ENCODE results near the gene OPHN1. TPM values are rescaled to one million over a fixed set of nuclear protein-coding genes. Genes with fewer than 3 reads are reported as not detected.
"Not testable (repeated sequence)": the region's sequence is repeated elsewhere in the genome, so short reads cannot be mapped to it uniquely, and the experiment has no call there.

OPHN1 gene
- total RNA-seq, 1 experiment from 2014 or later: 2.6 TPM

GRCh38 chrX:68284281-68284904 is 148.9 kb downstream of the OPHN1 start:
- Histone ChIP-seq H3K27me3 (ENCODE audit: control insufficient read depth, insufficient read depth, low read length) (no peaks in the 10 kb centered on the region), H3K36me3 (replicated peaks; ENCODE audit: control insufficient read depth, insufficient read depth, low read length) (no peaks in the 10 kb centered on the region), H3K4me3 (ENCODE audit: insufficient read depth, low read depth, low read length) (no peak overlapping the region)
- DNase-seq: no peak

GRCh38 chrX:68273887-68274286 is 159.4 kb downstream of the OPHN1 start:
- H3K36me3 ChIP-seq (replicated peaks; ENCODE audit: control insufficient read depth, insufficient read depth, low read length): no peaks in the 10 kb centered on the region
- no peaks in the 10 kb centered on the region for H3K27me3 ChIP-seq (ENCODE audit: control insufficient read depth, insufficient read depth, low read length)
- DNase-seq: no peak
- no peak overlapping the region for H3K4me3 ChIP-seq (ENCODE audit: insufficient read depth, low read depth, low read length)

GRCh38 chrX:68264793-68265192 is 168.5 kb downstream of the OPHN1 start:
- not testable (repeated sequence) for H3K36me3 ChIP-seq (replicated peaks; ENCODE audit: control insufficient read depth, insufficient read depth, low read length); H3K27me3 ChIP-seq (ENCODE audit: control insufficient read depth, insufficient read depth, low read length); DNase-seq; H3K4me3 ChIP-seq (ENCODE audit: insufficient read depth, low read depth, low read length)

DNA sequence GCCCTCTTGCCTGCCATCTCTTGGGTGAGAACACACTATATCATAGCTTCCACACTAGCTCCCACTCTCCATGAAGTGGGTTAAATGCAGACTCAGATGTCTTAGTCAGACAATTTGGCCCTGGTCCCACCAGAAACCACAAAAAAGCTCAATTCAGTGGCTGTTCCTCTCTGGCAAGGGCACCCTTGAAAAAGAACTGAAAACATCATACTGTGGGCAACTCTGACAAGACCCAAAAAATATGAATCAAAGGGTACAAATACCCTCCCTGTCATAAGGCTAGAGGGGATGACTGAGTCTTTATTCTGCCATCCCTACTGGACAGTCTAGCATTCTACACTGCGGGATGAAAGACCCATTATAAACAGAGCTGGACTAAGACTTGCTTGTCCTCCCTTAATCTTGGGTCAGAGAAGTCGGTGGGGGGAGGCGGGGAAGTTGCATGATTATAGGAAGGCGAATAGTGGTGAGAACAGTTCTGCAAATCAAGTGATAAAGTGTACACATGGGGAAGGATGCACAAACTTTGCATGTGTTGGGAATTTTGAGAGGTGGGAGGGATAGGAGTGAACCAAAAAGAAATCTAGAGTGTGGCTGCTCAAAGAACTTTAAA is 172.1 kb downstream of the OPHN1 start:
- no peaks in the 10 kb centered on the region for H3K27me3 ChIP-seq (ENCODE audit: control insufficient read depth, insufficient read depth, low read length)
- DNase-seq: no peak
- no peak overlapping the region for H3K4me3 ChIP-seq (ENCODE audit: insufficient read depth, low read depth, low read length)
- no peaks in the 10 kb centered on the region for H3K36me3 ChIP-seq (replicated peaks; ENCODE audit: control insufficient read depth, insufficient read depth, low read length)

GRCh38 chrX:68256990-68257389 is 176.3 kb downstream of the OPHN1 start:
- no peak for DNase-seq
- Histone ChIP-seq H3K27me3 (ENCODE audit: control insufficient read depth, insufficient read depth, low read length) (no peaks in the 10 kb centered on the region), H3K4me3 (ENCODE audit: insufficient read depth, low read depth, low read length) (no peak overlapping the region), H3K36me3 (replicated peaks; ENCODE audit: control insufficient read depth, insufficient read depth, low read length) (no peaks in the 10 kb centered on the region)

DNA sequence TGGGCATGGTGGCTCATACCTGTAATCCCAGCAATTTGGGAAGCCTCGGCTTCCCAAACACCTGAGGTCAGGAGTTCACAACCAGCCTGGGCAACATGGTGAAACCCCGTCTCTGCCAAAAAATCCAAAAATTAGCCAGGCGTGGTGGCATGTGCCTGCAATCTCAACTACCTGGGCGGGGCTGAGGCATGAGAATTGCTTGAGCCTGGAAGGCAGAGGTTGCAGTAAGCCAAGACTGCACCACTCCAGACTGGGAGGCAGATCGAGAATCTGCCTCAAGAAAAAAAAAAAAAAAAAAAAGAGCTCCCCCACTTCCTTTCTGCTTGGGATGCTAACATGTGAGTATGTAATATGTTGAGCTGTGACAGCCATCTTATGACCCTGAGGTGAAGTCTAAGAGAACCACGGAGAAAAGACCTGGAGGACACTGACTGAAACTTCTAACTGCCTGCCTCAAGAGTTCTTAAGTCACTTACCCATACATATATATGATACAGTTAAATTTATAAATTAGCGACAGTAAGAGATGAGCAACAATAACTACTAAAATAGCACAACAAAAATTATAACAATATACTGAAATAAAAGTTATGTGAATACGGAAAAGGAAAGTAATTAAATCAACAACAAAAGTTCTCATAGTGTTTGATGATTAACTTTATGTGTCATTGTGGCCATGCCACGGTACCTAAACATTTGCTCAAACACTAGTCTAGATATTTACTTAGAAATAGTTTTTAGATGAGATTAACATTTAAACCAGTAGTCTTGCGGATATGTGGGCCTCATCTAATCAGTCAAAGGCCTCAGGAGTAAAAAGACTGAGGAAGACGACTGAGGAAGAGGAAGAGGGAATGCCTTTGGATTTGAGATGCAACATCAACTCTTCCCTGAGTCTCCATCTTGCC is 178.3 kb downstream of the OPHN1 start:
- no peak overlapping the region for H3K4me3 ChIP-seq (ENCODE audit: insufficient read depth, low read depth, low read length)
- H3K27me3 ChIP-seq (ENCODE audit: control insufficient read depth, insufficient read depth, low read length): no peaks in the 10 kb centered on the region
- DNase-seq: no peak
- H3K36me3 ChIP-seq (replicated peaks; ENCODE audit: control insufficient read depth, insufficient read depth, low read length): no peaks in the 10 kb centered on the region

GRCh38 chrX:68252664-68253063 is 180.6 kb downstream of the OPHN1 start:
- Histone ChIP-seq H3K4me3 (ENCODE audit: insufficient read depth, low read depth, low read length) (no peak overlapping the region), H3K27me3 (ENCODE audit: control insufficient read depth, insufficient read depth, low read length) (no peaks in the 10 kb centered on the region), H3K36me3 (replicated peaks; ENCODE audit: control insufficient read depth, insufficient read depth, low read length) (no peaks in the 10 kb centered on the region)
- no peak for DNase-seq

DNA sequence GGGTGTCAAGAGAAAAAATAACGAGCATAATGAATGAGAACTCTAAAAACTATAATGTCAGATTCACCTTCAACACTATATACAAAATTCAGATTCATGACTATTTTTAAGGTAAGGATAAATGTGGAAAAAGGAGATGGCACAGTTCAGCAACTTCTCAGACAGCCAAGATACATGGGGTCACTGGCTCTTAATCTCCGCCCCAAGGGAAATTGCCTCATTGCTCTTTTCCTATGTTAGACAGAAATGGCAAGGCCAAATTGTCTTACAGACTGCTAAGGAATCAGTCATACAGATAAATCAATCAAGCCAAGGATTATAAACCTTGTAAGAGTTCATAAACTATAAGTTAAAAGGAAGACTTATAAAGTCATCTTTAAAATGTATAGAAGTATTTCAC is 183.4 kb downstream of the OPHN1 start:
- no peaks in the 10 kb centered on the region for H3K27me3 ChIP-seq (ENCODE audit: control insufficient read depth, insufficient read depth, low read length)
- no peaks in the 10 kb centered on the region for H3K36me3 ChIP-seq (replicated peaks; ENCODE audit: control insufficient read depth, insufficient read depth, low read length)
- H3K4me3 ChIP-seq (ENCODE audit: insufficient read depth, low read depth, low read length): no peak overlapping the region
- DNase-seq: no peak

- H3K4me3 ChIP-seq (ENCODE audit: insufficient read depth, low read depth, low read length): no peak overlapping the region
Measured at GRCh38 chrX:68249401-68249831, 183.9 kb downstream of the OPHN1 start.

GRCh38 chrX:68238568-68238967 is 194.7 kb downstream of the OPHN1 start:
- H3K4me3 ChIP-seq (ENCODE audit: insufficient read depth, low read depth, low read length): no peak overlapping the region
- H3K27me3 ChIP-seq (ENCODE audit: control insufficient read depth, insufficient read depth, low read length): no peaks in the 10 kb centered on the region
- no peaks in the 10 kb centered on the region for H3K36me3 ChIP-seq (replicated peaks; ENCODE audit: control insufficient read depth, insufficient read depth, low read length)
- peak; percentile 22 for DNase-seq

More at GRCh38 chrX:68249401-68249831, 183.9 kb downstream of the OPHN1 start:
- Histone ChIP-seq H3K27me3 (ENCODE audit: control insufficient read depth, insufficient read depth, low read length) (no peaks in the 10 kb centered on the region), H3K36me3 (replicated peaks; ENCODE audit: control insufficient read depth, insufficient read depth, low read length) (no peaks in the 10 kb centered on the region)
- no peak for DNase-seq

- H3K4me3 ChIP-seq (ENCODE audit: insufficient read depth, low read depth, low read length): no peak overlapping the region
- H3K27me3 ChIP-seq (ENCODE audit: control insufficient read depth, insufficient read depth, low read length): no peaks in the 10 kb centered on the region
- peak; percentile 10 for DNase-seq
- H3K36me3 ChIP-seq (replicated peaks; ENCODE audit: control insufficient read depth, insufficient read depth, low read length): no peaks in the 10 kb centered on the region
Measured at GRCh38 chrX:68234171-68234910, 199.0 kb downstream of the OPHN1 start.

DNA sequence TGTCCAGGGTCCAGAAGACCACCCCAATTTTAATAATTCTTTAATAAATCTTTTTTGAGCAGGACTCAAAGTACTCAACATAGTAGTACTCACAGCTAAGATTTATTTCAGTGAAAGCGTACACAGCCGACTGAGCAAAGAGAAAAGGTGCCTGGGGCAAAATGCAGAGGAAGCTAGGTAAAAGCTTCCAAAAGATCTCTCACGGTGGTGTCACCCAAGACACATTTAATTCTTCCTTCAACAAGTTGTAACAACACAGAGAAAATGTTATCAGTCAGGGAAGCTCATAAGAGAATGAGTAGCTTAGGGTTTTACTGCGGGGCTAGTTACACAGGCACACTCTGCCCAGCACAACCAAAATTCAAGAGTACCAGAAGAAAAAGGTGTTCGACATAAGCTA is 201.1 kb downstream of the OPHN1 start:
- no peak for DNase-seq
- Histone ChIP-seq H3K36me3 (replicated peaks; ENCODE audit: control insufficient read depth, insufficient read depth, low read length) (no peaks in the 10 kb centered on the region), H3K27me3 (ENCODE audit: control insufficient read depth, insufficient read depth, low read length) (no peaks in the 10 kb centered on the region), H3K4me3 (ENCODE audit: insufficient read depth, low read depth, low read length) (no peak overlapping the region)

GRCh38 chrX:68209008-68209407 is 224.3 kb downstream of the OPHN1 start:
- H3K36me3 ChIP-seq (replicated peaks; ENCODE audit: control insufficient read depth, insufficient read depth, low read length): no peaks in the 10 kb centered on the region
- no peak overlapping the region for H3K4me3 ChIP-seq (ENCODE audit: insufficient read depth, low read depth, low read length)
- H3K27me3 ChIP-seq (ENCODE audit: control insufficient read depth, insufficient read depth, low read length): no peaks in the 10 kb centered on the region
- no peak for DNase-seq

DNA sequence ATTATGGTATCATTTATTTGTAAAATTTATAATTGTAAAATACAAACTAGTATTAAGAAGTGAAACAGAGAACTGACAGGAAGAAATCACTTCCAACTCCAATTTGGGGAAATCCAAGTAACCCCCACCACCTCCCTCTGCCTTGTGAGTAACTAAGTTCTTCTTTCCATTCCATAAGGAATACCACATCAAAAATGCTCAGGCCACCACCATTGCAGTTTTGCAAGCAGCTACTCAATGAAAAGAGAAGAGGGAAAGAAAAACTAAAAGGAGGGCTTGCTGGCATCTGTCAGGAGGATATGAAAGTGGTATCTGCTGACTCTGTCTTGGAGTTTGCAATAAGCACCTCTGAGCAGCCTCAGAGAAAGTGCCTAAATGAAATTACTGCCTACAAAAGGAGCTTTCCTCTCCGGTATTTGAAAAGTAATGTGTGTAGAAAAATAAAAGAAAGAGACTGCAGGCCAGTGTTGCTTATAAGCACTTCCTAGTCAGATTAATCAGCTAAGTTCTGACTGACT is 228.7 kb downstream of the OPHN1 start:
- Histone ChIP-seq H3K27me3 (ENCODE audit: control insufficient read depth, insufficient read depth, low read length) (no peaks in the 10 kb centered on the region), H3K36me3 (replicated peaks; ENCODE audit: control insufficient read depth, insufficient read depth, low read length) (no peaks in the 10 kb centered on the region), H3K4me3 (ENCODE audit: insufficient read depth, low read depth, low read length) (no peak overlapping the region)
- no peak for DNase-seq

All from H7 (cell line).